HuH-7.5 (cell line): ENCODE measurements around the gene MTF1.

Experiments
- DNase-seq: peaks from one replicate; pipeline ENCODE4 v3.0.0; 2011; ENCODE audit warnings: low spot score

MTF1 gene

GRCh38 chr1:37867784-37868183, 8.4 kb upstream of the MTF1 start:
- DNase-seq: no peak

- no peak for DNase-seq
Measured at GRCh38 chr1:37866491-37866890, 7.1 kb upstream of the MTF1 start.

GRCh38 chr1:37865348-37866120, 6.1 kb upstream of the MTF1 start:
- DNase-seq: no peak

- DNase-seq: no peak
Measured at GRCh38 chr1:37862330-37862729, 2.9 kb upstream of the MTF1 start.

GRCh38 chr1:37861151-37861550, 1.8 kb upstream of the MTF1 start:
- DNase-seq: no peak

GRCh38 chr1:37860346-37860666, 914 bp upstream of the MTF1 start:
- no peak for DNase-seq

GRCh38 chr1:37858931-37859506, 373 bp downstream of the MTF1 start:
- no peak for DNase-seq

GRCh38 chr1:37854406-37854805, 5.0 kb downstream of the MTF1 start:
- no peak for DNase-seq

- no peak for DNase-seq
Measured at GRCh38 chr1:37853157-37853556, 6.2 kb downstream of the MTF1 start.

GRCh38 chr1:37851782-37852210, 7.6 kb downstream of the MTF1 start:
- DNase-seq: no peak

GRCh38 chr1:37851262-37851661, 8.1 kb downstream of the MTF1 start:
- no peak for DNase-seq

- DNase-seq: no peak
Measured at GRCh38 chr1:37850352-37850955, 8.9 kb downstream of the MTF1 start.

- DNase-seq: no peak
Measured at GRCh38 chr1:37849480-37849879, 9.9 kb downstream of the MTF1 start.

- DNase-seq: no peak
Measured at GRCh38 chr1:37846647-37847339, 12.6 kb downstream of the MTF1 start.

GRCh38 chr1:37845786-37846185, 13.6 kb downstream of the MTF1 start:
- no peak for DNase-seq

GRCh38 chr1:37845049-37845646, 14.2 kb downstream of the MTF1 start:
- DNase-seq: no peak

- no peak for DNase-seq
Measured at GRCh38 chr1:37844536-37844935, 14.9 kb downstream of the MTF1 start.

GRCh38 chr1:37841652-37842051, 17.7 kb downstream of the MTF1 start:
- DNase-seq: no peak

- DNase-seq: no peak
Measured at GRCh38 chr1:37840711-37841110, 18.7 kb downstream of the MTF1 start.

GRCh38 chr1:37839676-37840075, 19.7 kb downstream of the MTF1 start:
- no peak for DNase-seq

- no peak for DNase-seq
Measured at GRCh38 chr1:37836788-37837187, 22.6 kb downstream of the MTF1 start.

- DNase-seq: no peak
Measured at GRCh38 chr1:37831809-37832208, 27.6 kb downstream of the MTF1 start.

GRCh38 chr1:37831109-37831508, 28.3 kb downstream of the MTF1 start:
- DNase-seq: no peak
